ENCODE measurements around the gene SH2D4B.

Gene SH2D4B

DNA sequence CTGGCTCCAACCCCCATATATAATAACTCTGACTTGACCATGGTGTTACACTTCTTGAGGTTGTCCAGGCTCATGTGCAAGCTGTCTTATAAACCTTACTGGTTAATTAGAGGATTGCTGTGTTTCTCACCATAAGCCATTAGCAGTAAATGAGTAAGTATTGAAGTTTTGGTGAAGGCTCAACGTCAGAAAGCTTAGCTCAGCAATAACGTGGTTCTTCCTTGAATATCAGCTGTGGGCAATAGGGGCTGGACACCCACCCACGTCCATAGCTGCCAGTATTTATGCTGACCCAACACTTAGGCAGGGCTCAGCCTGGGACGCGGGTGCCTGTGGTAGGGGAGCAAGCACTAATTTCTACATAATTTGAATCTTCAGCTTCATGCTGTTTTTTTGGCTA, 134.1 kb downstream of the SH2D4B start:
- no peaks in the 10 kb centered on the region for H3K4me1 ChIP-seq (ENCODE audit: insufficient read depth, low read length, severe bottlenecking)
- no peaks in the 10 kb centered on the region for H3F3A ChIP-seq (ENCODE audit: insufficient read depth, low read length)
- no peaks in the 10 kb centered on the region for H3K79me2 ChIP-seq (ENCODE audit: insufficient read depth, low read length)
- no peaks in the 10 kb centered on the region for H4K20me1 ChIP-seq (ENCODE audit: insufficient read depth, low read length)
- H3K9me3 ChIP-seq (ENCODE audit: low read length) = no peaks in the 10 kb centered on the region
- no peaks in the 10 kb centered on the region for H3K27me3 ChIP-seq (ENCODE audit: insufficient read depth, low read length)
- no peaks in the 10 kb centered on the region for H3K9me2 ChIP-seq (ENCODE audit: low read depth, low read length)
- H3K27ac ChIP-seq (ENCODE audit: low read depth, low read length, poor library complexity, severe bottlenecking) = no peak overlapping the region
- H2AFZ ChIP-seq (ENCODE audit: low read length) = no peak overlapping the region
- H3K4me3 ChIP-seq (ENCODE audit: low read depth, low read length, poor library complexity, severe bottlenecking) = no peak overlapping the region
- no peaks in the 10 kb centered on the region for H3K36me3 ChIP-seq (ENCODE audit: insufficient read depth, low read length)
- H3K4me2 ChIP-seq (ENCODE audit: low read length) = no peak overlapping the region
- no peak overlapping the region for H3K9ac ChIP-seq (ENCODE audit: low read length)
- TF ChIP-seq, protein P1, sequence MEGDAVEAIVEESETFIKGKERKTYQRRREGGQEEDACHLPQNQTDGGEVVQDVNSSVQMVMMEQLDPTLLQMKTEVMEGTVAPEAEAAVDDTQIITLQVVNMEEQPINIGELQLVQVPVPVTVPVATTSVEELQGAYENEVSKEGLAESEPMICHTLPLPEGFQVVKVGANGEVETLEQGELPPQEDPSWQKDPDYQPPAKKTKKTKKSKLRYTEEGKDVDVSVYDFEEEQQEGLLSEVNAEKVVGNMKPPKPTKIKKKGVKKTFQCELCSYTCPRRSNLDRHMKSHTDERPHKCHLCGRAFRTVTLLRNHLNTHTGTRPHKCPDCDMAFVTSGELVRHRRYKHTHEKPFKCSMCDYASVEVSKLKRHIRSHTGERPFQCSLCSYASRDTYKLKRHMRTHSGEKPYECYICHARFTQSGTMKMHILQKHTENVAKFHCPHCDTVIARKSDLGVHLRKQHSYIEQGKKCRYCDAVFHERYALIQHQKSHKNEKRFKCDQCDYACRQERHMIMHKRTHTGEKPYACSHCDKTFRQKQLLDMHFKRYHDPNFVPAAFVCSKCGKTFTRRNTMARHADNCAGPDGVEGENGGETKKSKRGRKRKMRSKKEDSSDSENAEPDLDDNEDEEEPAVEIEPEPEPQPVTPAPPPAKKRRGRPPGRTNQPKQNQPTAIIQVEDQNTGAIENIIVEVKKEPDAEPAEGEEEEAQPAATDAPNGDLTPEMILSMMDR (IDR thresholded peaks at IDR 0.05; ENCODE audit: low read length) = no peak
- no peak for TF ChIP-seq EZH2 (IDR thresholded peaks at IDR 0.05; ENCODE audit: borderline replicate concordance, low read length)

GRCh38 chr10:80672613-80673012, 134.9 kb downstream of the SH2D4B start:
- no peak overlapping the region for H3K4me3 ChIP-seq (ENCODE audit: low read depth, low read length, poor library complexity, severe bottlenecking)
- H3K79me2 ChIP-seq (ENCODE audit: insufficient read depth, low read length) = no peaks in the 10 kb centered on the region
- no peak overlapping the region for H3K9ac ChIP-seq (ENCODE audit: low read length)
- H4K20me1 ChIP-seq (ENCODE audit: insufficient read depth, low read length) = no peaks in the 10 kb centered on the region
- no peaks in the 10 kb centered on the region for H3K4me1 ChIP-seq (ENCODE audit: insufficient read depth, low read length, severe bottlenecking)
- no peaks in the 10 kb centered on the region for H3K9me3 ChIP-seq (ENCODE audit: low read length)
- no peaks in the 10 kb centered on the region for H3F3A ChIP-seq (ENCODE audit: insufficient read depth, low read length)
- H3K27me3 ChIP-seq (ENCODE audit: insufficient read depth, low read length) = no peaks in the 10 kb centered on the region
- H3K4me2 ChIP-seq (ENCODE audit: low read length) = no peak overlapping the region
- H3K27ac ChIP-seq (ENCODE audit: low read depth, low read length, poor library complexity, severe bottlenecking) = no peak overlapping the region
- no peaks in the 10 kb centered on the region for H3K9me2 ChIP-seq (ENCODE audit: low read depth, low read length)
- TF ChIP-seq, protein P1 (IDR thresholded peaks at IDR 0.05; ENCODE audit: low read length) = no peak
- no peak for TF ChIP-seq EZH2 (IDR thresholded peaks at IDR 0.05; ENCODE audit: borderline replicate concordance, low read length)
- no peak overlapping the region for H2AFZ ChIP-seq (ENCODE audit: low read length)
- no peaks in the 10 kb centered on the region for H3K36me3 ChIP-seq (ENCODE audit: insufficient read depth, low read length)

GRCh38 chr10:80674809-80675208, 137.1 kb downstream of the SH2D4B start:
- Histone ChIP-seq H3K9ac (ENCODE audit: low read length) (no peak overlapping the region), H3K27ac (ENCODE audit: low read depth, low read length, poor library complexity, severe bottlenecking) (no peak overlapping the region), H3K36me3 (ENCODE audit: insufficient read depth, low read length) (no peaks in the 10 kb centered on the region), H3K9me3 (ENCODE audit: low read length) (no peaks in the 10 kb centered on the region), H3K79me2 (ENCODE audit: insufficient read depth, low read length) (no peaks in the 10 kb centered on the region), H3K9me2 (ENCODE audit: low read depth, low read length) (no peaks in the 10 kb centered on the region), H2AFZ (ENCODE audit: low read length) (no peak overlapping the region), H3K4me2 (ENCODE audit: low read length) (no peak overlapping the region), H3F3A (ENCODE audit: insufficient read depth, low read length) (no peaks in the 10 kb centered on the region), H3K27me3 (ENCODE audit: insufficient read depth, low read length) (no peaks in the 10 kb centered on the region), H3K4me3 (ENCODE audit: low read depth, low read length, poor library complexity, severe bottlenecking) (no peak overlapping the region), H4K20me1 (ENCODE audit: insufficient read depth, low read length) (no peaks in the 10 kb centered on the region), H3K4me1 (ENCODE audit: insufficient read depth, low read length, severe bottlenecking) (no peaks in the 10 kb centered on the region)
- TF ChIP-seq EZH2 (IDR thresholded peaks at IDR 0.05; ENCODE audit: borderline replicate concordance, low read length) = no peak
- TF ChIP-seq, protein P1 (IDR thresholded peaks at IDR 0.05; ENCODE audit: low read length) = no peak

Measured in OCI-LY1 (cell line).